H4 (cell line): ENCODE results near the gene SPNS2. TPM values are rescaled to one million over a fixed set of nuclear protein-coding genes. Genes with fewer than 3 reads are reported as not detected.

Source experiments
- DNase-seq: peaks from one replicate; pipeline ENCODE4 v3.0.0-alpha.2; 2015; ENCODE audit warnings: low spot score
- total RNA-seq: library from RNA; depleted of rRNA; stranded (reverse); fragments of >200 nt; shearing (Covaris generic); gene quantifications from 2 replicates; pipeline ENCODE4 v1.2.3, GENCODE V29; 2014

The SPNS2 gene
- total RNA-seq, 1 experiment from 2014 or later = 0.52 TPM

DNA sequence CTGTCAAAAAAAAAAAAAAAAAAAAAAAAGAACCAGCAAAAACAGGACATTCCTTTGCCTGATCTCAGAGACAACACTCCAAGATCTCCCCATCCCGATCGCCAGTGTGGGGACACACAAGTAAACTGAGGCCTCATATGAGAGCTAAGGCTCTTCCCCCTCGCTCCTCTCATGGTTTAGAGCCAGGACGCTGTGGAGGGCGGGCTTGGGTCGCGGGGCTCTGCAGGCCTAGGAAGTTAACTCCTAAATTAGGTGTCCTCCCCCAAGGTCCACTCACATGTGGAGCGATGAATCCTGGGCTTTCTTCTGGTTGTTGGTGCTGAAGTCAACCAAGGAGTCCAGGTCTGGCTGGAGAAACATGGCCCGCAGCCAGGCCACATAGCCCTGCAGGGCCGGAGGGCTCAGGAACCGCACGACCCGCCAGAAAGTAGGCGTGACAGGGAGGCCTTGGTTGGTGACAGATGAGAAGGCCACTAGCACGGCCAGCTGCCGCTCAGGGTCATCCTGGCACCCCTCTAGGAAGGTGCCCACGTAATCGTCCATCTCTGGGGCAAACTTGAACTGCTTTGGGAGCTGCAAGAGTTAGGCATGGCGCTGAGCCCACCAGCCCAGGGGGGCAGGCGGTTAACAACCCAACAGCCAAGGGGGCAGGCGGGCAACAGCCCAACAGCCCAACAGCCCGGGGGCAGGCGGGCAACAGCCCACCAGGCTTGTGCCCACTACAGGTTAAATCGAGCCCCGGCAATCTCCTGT, 51.3 kb downstream of the SPNS2 start:
- no peak for DNase-seq

DNA sequence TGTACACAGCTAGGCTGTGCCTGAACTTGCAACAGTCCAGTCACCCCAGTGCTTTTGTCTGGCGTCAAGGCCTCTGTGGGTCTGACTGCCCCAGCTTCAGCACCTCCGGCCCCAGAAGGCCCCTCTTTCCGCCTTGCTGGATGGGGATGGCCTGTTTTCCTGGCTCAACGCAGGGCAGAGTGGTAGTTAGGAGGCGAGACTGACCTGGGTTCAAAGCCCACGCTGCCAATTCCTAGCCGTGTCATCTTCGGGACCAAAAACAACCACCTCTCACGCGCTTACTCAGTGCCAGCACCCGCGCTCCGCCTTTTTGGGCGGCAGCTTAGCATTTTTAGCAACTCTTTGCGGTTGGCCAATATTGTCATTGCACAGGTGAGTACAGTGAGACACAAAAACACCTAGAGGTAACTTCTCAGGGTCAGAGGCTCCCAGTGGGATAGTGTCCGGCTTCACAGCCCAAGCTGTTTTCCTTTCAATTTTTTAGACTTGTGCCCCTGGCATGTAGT, 51.9 kb downstream of the SPNS2 start:
- DNase-seq = no peak

DNA sequence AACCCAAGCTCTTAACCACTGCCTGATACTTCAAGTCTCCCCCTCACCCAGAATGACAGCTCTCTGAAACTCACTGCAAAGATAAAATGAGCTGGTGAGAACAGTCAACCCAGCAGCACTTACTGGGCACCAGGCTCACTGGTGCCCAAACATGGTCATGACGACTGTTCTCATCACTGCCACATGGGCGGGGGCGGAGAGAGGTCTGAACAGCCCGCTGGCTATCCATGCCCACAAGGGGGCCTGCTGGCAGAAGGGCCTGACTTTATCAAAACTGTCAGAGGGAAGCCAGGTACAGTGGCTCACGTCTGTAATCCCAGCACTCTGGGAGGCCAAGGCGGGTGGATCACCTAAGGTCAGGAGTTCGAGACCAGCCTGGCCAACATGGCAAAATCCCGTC, 52.5 kb downstream of the SPNS2 start:
- DNase-seq = no peak

DNA sequence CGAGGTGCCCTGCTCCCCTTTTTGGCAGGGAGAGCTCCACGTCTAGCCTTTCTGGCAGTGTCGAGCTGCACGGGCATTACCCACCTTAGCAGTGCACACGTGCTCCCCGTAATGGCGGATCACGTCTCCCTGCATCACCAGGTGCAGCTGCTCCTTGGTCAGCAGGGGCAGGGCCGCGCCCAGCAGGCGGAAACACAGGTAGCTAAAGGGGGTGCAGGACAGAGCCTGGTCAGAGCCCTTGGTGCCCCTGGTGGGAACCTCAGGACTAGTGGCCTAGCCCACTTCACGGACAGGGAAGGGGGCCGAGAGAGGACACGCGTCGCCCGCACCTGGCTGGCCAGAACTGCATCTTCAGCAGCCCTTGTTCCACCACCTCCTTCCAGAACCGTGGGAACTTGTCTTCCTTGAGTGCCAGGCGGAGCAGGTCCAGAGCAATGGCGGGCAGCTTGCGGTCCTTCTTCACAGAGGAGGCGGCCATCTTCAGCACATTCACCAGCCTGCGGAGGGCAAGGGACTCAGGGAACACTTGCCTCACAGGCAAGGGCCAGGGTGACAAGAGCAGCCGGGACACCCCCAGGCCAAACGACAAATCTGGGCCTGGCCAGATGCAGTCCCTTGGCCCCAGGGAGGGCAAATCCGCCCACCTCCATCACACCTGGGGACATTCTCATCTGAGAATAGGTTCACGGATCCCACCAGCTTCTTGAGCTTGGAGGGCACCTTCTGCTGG, 53.3 kb downstream of the SPNS2 start:
- no peak for DNase-seq

DNA sequence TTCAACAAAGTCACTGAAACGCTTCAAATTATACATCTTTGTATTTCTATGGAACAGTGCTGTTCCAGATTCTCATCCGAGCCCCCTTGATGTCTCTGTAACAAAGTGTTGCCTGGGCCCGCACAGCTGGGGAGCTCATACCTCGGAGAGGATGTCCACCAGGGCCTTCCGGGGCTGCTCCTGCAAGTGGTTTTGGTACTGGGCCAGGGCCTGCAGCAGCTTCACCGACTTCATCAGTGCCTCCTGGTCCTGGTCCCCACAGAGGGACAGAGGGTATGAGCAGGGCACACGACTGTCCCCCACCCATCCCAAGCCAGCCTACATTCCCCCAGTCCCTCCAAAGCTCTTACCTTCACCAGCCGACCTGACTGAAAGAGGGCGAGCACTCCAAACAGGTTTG, 55.0 kb downstream of the SPNS2 start:
- DNase-seq = no peak

DNA sequence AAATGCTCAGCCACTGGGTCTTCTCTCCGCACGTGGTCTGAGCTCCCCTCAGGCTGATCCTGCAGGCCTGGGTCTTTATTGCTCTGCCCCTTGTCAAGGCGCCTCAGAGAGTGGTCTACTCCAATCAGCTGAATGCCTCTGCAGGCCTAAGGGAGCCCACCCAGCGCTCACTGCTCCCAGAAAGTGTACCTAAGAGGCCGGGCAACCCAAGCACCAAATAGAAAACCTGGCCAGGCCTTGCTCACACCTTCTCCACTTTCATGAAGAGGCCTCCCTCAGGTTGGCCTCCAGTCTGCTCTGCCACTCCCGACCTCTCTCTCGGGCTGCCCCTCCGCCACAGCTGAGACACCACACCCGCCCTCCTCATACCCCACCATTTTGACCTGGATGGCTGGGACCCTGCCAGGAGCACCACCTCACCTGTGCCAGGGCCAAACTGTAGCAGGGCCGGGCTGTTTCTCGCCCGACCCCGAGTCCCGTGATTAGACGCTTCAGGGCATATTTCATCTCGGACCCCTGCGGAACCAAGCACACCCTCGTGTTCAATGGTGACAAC, 55.8 kb downstream of the SPNS2 start:
- no peak for DNase-seq

DNA sequence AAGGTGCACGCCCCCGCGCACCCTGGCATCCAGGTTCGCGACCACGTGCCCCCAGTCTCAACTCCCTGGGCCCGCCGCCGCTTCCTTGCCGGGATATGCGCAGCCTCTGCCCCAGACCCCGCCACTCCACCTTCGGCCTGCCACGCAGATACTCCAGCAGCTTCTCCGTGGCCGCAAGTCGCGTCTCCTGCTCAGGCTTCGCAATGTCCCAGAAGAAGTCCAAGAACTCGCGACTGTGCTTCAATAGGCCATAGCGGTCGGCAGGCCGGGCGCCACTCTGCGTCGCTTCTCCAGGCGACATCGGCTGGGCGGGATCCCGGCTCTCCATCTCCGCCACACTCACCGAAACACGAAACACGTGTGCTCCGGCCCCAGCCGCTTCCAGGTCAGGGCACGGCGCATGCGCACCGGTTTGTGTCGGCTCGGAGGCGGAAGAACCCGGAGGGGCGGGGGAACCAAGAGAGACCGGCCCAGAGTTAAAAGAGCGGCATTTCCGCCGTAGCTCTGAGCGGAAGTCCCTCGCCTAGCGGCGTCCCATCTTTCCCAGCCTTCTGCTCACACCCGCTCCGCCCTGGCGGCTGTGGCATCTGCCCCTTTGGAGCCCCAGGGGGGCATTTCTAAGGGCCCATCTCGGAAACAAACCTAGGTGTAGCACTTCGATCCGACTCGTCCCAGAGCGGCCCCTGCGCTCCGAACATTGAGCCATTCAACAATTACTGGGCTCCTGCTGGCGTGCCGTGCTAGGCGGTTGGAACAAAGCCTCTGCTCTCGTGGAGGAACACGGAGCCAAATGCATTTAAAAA, 56.5 kb downstream of the SPNS2 start, which contains the start of gene MYBBP1A:
MYBBP1A (minus strand) TSS at position 388 of the 803 bp plus-strand sequence; CDS start at position 328, 60 bp downstream.
- peak; percentile 87 for DNase-seq

DNA sequence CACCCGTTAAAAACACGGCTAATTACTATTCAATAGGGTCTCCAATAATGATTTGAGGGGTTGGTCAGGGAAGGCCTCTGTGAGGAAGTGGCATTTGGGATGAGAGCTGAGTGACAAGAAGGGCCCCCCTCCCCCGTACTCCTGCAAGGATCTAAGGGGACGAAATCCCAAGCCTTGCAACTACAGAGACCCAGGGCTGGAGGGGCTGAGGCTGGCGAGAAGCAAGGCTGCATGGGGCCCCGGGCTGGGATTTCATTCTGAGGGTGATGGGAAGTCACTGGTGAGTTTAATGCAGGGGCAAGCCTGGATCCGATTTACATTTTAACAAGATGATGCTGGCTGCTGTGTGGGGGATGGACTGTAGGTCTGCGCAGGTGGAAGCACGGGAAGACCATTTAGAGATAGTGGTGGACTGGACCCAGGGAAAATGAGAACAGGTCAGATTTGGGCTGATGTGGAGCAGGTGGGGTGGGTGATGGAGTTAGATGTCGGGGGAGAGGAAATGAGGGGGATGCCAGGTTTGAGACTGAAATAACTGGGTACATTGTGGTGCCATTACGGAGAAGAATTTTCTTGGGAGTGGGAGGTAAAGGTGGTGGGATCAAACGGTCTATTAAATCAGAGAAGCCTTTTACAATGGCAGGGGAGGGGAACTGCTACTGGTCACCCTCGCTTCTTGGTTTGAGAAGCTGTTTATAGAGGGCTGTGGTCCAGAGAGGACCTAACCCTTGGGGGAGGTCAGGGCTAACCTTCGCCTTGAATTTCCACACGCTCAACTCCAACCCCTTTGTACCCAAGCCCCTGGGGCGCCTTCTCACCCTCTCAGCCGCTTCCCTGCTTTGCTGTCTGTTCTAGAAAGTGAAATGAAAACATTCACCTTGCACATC, 57.4 kb downstream of the SPNS2 start:
- no peak for DNase-seq

DNA sequence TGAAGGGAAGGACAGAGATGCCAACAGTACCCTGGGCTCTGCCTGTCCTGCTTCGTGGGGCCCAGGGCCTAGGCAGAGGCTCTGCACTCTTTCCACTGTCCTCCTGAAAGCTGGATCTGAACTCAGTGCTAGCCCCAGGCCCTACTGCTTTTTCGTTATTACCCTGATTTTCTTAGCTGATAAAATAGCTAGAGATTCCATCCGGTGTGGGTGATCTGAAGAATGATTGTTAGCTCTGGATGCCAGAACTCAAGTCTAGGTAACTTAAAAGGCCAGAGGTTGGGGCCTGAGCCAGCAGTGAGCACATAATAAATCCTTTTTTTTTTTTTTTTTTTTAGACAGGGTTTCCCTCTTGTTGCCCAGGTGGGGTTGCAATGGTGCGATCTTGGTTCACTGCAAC, 58.3 kb downstream of the SPNS2 start:
- no peak for DNase-seq

DNA sequence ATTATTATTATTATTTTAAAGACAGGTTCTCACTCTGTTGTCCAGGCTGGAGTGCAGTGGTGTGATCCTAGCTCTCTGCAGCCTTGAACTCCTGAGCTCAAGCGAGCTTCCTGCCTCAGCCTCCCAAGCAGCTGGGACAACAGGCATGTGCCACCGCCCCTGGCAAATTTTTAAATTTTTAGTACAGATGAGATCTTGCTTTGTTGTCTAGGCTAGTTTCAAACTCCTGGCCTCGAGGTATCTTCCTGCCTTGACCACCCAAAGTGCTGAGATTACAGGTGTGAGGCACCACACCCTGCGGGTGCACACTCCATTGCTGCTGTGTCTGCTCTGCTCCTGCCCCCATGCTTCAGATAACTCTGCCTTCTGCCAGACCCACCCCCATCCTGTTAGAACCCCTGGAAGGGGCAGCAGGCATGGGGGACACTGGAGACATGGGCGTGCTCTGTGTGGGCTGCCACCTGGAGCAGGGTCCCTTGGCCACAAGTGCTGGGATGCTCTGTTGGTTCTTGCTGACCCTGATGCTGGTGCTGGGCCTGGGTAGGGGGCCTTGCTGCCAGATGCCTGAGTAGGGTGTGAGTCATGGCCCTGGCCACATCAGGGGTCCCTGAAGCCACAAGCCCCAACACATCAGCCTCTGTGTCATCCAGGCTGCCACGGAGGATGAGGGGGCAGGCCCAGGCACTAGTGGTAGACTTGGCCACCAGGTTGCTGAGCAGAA, 59.1 kb downstream of the SPNS2 start:
- no peak for DNase-seq

DNA sequence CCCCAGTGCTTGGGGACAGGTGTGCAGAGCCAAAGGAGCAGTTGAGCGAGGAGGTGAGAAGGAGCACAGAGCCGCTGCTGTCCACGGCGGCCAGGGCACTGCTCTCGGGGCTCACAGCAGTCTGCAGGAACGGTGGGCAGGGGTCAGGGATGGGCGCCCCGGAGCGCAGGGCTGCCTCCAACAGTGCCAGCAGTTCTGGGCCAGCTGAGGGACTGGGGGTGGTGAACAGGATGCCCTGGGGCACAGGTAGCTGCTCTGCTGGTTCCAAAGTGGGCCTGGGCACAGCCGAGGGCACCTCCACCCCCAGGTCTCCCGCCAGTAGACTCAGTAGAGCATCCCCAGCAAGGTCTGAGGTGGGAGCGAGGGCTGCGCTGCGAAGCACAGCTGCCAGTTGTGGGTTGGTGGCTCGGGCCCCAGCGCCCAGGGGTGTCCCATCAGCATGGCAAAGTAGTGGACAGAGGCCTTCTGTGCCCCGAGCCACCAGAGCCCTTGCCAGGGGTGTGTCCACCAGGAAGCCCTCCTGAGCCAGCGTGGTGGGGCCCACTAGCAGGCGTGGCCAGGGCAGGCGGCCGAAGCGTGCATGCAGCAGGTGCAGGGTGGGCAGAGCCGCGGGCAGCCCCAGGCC, 59.8 kb downstream of the SPNS2 start:
- DNase-seq = no peak

DNA sequence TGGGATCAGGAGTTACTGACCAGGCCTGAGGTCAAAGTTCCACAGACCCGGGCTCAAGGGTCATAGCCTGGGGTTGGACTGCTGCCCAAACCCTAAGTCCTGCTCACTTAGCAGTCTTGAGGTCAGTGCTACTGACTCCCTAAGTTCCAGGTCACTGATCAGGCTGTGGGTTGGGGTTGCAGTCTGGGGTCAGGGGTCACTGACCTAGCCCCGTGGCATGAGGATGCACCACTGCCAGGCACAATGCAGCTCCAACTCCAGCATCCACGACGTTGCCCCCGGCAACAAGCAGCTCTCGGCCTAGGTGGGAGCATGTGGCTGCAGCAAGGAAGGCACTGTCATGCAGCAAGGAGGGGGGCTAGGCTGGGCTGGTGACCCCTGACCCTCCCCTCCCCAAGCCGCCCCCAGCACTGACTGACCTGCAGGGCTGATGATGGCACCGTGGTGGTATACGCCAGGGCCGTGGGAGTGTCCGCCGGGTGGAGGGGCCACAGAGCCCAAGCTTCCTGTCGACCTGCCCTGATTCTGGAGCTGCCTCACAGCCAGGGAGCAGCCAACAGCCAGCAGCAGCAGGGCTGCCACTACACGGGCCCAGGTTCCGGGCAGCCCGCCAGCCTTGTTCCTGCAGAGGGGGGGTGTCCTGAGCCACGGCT, 60.6 kb downstream of the SPNS2 start:
- no peak for DNase-seq

DNA sequence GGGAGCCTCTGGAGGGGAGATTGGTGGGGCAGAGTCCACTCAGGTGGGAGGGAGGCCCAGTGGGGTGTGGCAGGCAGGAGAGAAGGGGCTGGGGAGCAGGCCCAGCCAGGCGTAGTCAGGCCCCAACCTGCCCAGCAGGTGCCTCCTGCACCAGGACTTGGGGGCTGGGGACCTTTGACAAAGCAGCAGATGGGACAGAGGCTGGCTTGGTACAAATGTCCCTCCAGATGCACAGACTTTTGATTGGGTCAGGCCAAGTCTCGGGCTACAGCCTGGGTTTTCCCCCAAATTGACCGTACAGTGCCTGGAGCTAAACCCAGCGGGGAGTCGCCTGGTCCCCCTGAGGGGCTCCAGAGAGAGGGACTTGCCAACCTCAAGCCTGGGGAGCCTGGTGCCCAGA, 61.3 kb downstream of the SPNS2 start:
- DNase-seq = no peak

DNA sequence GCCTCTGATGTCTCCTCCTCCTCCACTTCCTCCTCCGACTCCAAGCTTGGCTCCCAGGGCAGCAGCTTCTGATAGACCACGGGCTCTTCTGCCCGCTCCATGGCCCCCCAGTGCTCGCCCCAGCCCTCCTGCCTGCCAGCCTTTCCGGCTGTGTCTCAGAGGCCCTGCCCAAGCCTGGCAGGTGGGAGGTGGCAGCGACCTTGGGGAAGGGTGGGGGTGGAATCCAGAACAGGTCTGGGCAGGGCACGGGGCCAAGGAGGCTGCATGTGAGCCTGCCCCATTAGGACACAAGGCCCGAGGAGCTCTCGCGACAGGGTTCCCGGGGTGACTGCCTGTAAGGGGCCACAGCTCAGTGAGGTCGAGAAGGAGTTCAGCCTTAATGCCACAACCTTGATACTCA, 61.7 kb downstream of the SPNS2 start, which contains the start of gene GGT6:
GGT6 (minus strand) TSS at position 157 of the 400 bp plus-strand sequence; CDS start at position 101, 56 bp downstream.
- no peak for DNase-seq

DNA sequence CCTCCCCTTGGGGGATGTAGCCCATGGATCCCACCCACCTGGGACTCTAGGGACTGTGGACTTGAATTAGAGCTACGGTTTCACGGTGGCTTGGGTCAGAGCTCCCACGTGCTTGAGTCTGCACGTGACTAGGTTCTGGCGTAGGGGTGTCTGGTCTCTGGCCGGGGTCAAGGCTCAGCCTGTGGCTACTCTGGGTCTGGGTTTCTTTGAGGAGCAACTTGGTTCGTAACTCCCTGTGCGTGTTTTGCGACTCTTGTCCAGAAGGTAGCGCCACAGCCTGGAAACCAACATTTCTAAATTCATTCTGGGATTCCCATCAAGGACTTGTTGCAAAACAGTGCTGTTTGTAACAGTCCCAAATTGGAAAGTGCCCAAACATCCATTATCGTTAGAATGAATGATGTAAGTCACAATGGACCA, 62.2 kb downstream of the SPNS2 start:
- DNase-seq = no peak

DNA sequence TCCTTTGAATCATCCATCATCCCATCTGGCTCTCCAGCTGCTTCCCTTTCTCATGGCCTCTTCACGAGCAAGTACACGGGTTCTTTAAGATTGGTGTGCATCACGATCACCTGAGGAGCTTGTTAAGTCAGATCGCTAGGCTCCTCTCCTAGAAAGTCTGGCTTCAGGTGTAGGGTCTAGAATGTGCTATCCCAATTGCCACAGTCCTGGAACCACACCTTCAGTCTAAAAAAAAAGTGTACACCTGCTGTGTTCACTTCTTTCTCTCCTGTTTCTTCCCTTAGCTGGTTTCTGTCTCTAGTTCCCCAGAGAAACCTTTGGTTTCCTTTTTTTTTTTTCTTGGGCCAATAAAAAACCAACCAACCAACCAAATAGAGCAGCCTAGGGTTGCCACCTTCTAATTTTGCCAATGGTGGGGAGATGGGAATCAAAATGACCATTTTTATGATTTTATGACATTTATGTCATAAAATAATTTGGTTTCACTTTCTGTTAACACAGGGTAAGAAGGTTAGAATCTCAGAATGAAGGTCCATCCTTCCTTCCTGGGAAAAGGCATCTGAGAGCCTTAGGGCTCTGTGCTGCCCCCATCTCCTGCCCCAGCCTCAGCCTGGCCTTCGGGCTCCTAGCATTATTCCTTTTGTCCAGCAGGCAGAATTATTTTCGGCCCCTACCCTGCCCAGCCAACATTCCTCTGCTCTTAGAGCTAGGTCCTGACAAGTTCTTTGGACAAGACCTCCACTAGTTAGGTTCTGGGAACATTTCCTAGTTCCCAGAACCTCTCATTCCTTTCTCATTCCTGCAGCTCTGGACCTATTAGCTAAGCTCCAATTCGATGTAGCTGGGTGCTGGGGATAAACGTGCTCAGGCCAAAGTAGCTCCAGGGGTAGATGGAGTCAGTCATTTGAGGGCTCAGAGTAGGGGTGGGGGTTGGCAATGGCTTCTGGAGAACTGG, 63.6 kb downstream of the SPNS2 start:
- no peak for DNase-seq

DNA sequence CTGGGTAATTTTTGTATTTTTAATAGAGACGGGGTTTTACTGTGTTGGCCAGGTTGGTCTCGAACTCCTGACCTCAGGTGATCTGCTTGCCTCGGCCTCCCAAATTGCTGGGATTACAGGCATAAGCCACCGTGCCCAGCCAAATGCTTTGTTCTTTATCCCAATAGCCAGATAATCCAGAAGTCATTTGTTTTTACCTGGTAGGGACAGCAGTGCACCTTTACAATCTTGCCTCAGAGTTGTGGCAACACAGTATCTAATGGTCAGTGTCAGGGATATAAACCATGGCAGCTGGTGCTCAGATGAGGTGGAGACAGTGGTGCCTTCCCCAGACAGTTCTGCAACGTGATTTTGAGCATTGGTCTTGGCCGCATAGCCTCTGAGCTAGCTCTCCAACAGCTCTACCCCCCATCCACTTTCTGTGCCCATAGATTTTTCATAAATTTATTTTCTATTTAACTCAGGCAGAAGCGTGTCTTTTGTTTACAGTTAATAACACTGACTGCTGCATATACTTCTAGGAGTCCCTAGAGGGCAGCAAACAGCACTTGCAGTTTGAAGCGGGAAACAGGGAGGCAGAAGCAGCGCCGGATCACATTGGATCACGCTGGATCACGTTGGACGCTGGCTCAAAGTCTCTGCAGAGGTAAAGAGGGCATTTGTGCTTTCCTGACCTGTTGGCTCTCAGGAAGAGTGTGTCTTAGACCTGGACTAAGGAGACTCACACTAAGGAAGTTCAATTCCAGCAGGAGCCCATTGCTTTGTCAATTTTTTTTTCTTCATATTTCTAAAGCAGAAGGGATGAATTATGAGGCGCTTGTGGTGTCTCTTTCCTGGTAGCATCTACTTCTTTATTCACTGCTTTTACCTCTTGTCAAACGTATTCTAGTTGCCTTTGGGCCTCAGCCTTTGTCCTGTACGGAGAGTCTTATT, 66.8 kb downstream of the SPNS2 start:
- peak; percentile 60 for DNase-seq
